Measurements from ENCODE around the gene NUP93.

- no peak for TF ChIP-seq CTCF (IDR thresholded peaks at IDR 0.05; ENCODE audit: low read depth, low read length)
- TF ChIP-seq MAX (IDR thresholded peaks at IDR 0.05; ENCODE audit: low read depth, low read length), result no peak
- TF ChIP-seq POLR2A (IDR thresholded peaks at IDR 0.05; ENCODE audit: extremely low read depth, insufficient read length), result no peak
These were observed 100.7 kb downstream of the NUP93 start for GRCh38 chr16:56830669-56831068.
